GM23338 (cell line): ENCODE data around the gene VEGFA. TPM values are rescaled to one million over a fixed set of nuclear protein-coding genes. Genes with fewer than 3 reads are reported as not detected.

Experiments
- ATAC-seq: fragments of 200-7000 bp; cut with Tn5 transposase; 3 replicates; pipeline ENCODE4 v1.9.1; 2020
- DNase-seq: peaks from one replicate; pipeline ENCODE4 v3.0.0-alpha.2; 2015; ENCODE audit warnings: low spot score
- H2AFZ ChIP-seq: fragments of 200-600 bp; sonication (generic); 2 replicates; pipeline ENCODE4 v1.8.0; 2016; ENCODE audit warnings: antibody characterized with exemption, mild to moderate bottlenecking, moderate library complexity
- H3F3A ChIP-seq: fragments of 200-600 bp; sonication (generic); replicated peaks from 2 replicates; pipeline ENCODE4 v1.8.0; 2017; ENCODE audit warnings: antibody characterized with exemption, mixed run types, low read depth
- H3K27ac ChIP-seq: fragments of 200-600 bp; sonication (generic); 2 replicates; pipeline ENCODE4 v1.6.1; 2016; ENCODE audit warnings: low read depth
- H3K27me3 ChIP-seq: fragments of 200-600 bp; sonication (generic); 2 replicates; pipeline ENCODE4 v1.8.0; 2016; ENCODE audit warnings: mild to moderate bottlenecking, mixed run types, moderate library complexity; ENCODE audit not compliant: insufficient read depth
- H3K36me3 ChIP-seq: fragments of 200-600 bp; sonication (generic); 2 replicates; pipeline ENCODE4 v1.8.0; 2016; ENCODE audit warnings: mild to moderate bottlenecking; ENCODE audit not compliant: insufficient read depth
- H3K4me1 ChIP-seq: fragments of 200-600 bp; sonication (generic); 2 replicates; pipeline ENCODE4 v1.8.0; 2016; ENCODE audit warnings: mild to moderate bottlenecking, moderate library complexity; ENCODE audit not compliant: insufficient read depth
- H3K4me2 ChIP-seq: fragments of 200-600 bp; sonication (generic); 2 replicates; pipeline ENCODE4 v1.7.1; 2017; ENCODE audit warnings: mixed run types
- H3K4me3 ChIP-seq: fragments of 200-600 bp; sonication (generic); 2 replicates; pipeline ENCODE4 v1.6.1; 2016; ENCODE audit warnings: mixed run types
- H3K79me2 ChIP-seq: fragments of 200-600 bp; sonication (generic); replicated peaks from 2 replicates; pipeline ENCODE4 v1.8.0; 2017; ENCODE audit warnings: mild to moderate bottlenecking; ENCODE audit not compliant: insufficient read depth
- H3K9me2 ChIP-seq: fragments of 200-600 bp; sonication (generic); 2 replicates; pipeline ENCODE4 v1.8.0; 2017; ENCODE audit not compliant: insufficient read depth
- H4K20me1 ChIP-seq: fragments of 200-600 bp; sonication (generic); replicated peaks from 2 replicates; pipeline ENCODE4 v1.8.0; 2017; ENCODE audit warnings: mild to moderate bottlenecking; ENCODE audit not compliant: insufficient read depth
- H3K27ac Mint-ChIP-seq: 2 replicates; pipeline ENCODE4 v1.8.0; 2020; ENCODE audit warnings: inconsistent platforms, mild to moderate bottlenecking, moderate library complexity, mixed read lengths
- H3K27me3 Mint-ChIP-seq: 3 replicates; pipeline ENCODE4 v1.8.0; 2022; ENCODE audit warnings: low read depth, mild to moderate bottlenecking, moderate library complexity, mixed read lengths, inconsistent platforms; ENCODE audit not compliant: insufficient read depth, poor library complexity
- H3K36me3 Mint-ChIP-seq: 3 replicates; pipeline ENCODE4 v1.8.0; 2021; ENCODE audit warnings: low read depth, mild to moderate bottlenecking, inconsistent platforms, moderate library complexity, mixed read lengths
- H3K4me1 Mint-ChIP-seq: 3 replicates; pipeline ENCODE4 v1.8.0; 2020; ENCODE audit warnings: mild to moderate bottlenecking, inconsistent platforms, mixed read lengths
- H3K4me3 Mint-ChIP-seq: 3 replicates; pipeline ENCODE4 v1.8.0; 2021; ENCODE audit warnings: moderate library complexity, mild to moderate bottlenecking, inconsistent platforms, mixed read lengths
- H3K9me3 Mint-ChIP-seq: 3 replicates; pipeline ENCODE4 v1.8.0; 2020; ENCODE audit warnings: moderate library complexity, mild to moderate bottlenecking, inconsistent platforms, mixed read lengths
- JUNB ChIP-seq: IDR thresholded peaks from one replicate; pipeline ENCODE4 v1.6.1; 2016; ENCODE audit warnings: antibody characterized with exemption; ENCODE audit not compliant: unreplicated experiment
- NANOG ChIP-seq: IDR thresholded peaks from 2 replicates; pipeline ENCODE4 v1.6.1; 2016; ENCODE audit warnings: antibody characterized with exemption, borderline replicate concordance
- ZNF114 ChIP-seq: fragments of 250-450 bp; sonication (Bioruptor Pico); IDR thresholded peaks from 2 replicates; pipeline ENCODE4 v1.5.0; 2020; ENCODE audit warnings: mild to moderate bottlenecking, moderate library complexity
- polyA plus RNA-seq: library from polyadenylated mRNA; unstranded; fragments of >200 nt; fragmentation: Nextera tagmentation; extraction: Ambion mirVana; gene quantifications from 2 replicates; pipeline ENCODE4 v1.2.1, GENCODE V29; 2016
- total RNA-seq: library from RNA; depleted of rRNA; stranded (reverse); fragments of >200 nt; shearing (Covaris generic); gene quantifications from 2 replicates; pipeline ENCODE4 v1.2.3, GENCODE V29; 2014
- TF ChIP-seq, protein P1 (sequence below): IDR thresholded peaks from 2 replicates; pipeline ENCODE4 v1.6.1; 2016; ENCODE audit warnings: antibody characterized with exemption
- TF ChIP-seq, protein P2 (sequence below): fragments of 250-450 bp; sonication (Bioruptor Pico); IDR thresholded peaks from 2 replicates; pipeline ENCODE4 v1.5.0; 2020; ENCODE audit warnings: mild to moderate bottlenecking, moderate library complexity
- TF ChIP-seq, protein P3 (sequence below), 2 experiments: fragments of 200-600 bp in 1 of 2; sonication (generic) in 1 of 2; conservative IDR thresholded peaks; 2 replicates each; pipeline versions ENCODE4 v1.5.1 to v1.6.1; 2016 to 2017; ENCODE audit warnings: antibody characterized with exemption in 2 of 2, low read depth in 2 of 2, mild to moderate bottlenecking in 2 of 2, moderate library complexity in 1 of 2

The VEGFA gene
- total and polyA plus RNA-seq, 2 experiments from 2014 or later = 10.9 to 61.1 TPM

GRCh38 chr6:43762966-43763695, 6.9 kb upstream of the VEGFA start:
- peaks cover 34% of the 10 kb centered on the region for H3K4me1 Mint-ChIP-seq
- ATAC-seq = no peak

More at GRCh38 chr6:43762966-43763695, 6.9 kb upstream of the VEGFA start:
- no peaks in the 10 kb centered on the region for H3K9me3 Mint-ChIP-seq
- H3K4me3 ChIP-seq = no peak overlapping the region
- no peaks in the 10 kb centered on the region for H3K79me2 ChIP-seq
- no peak for DNase-seq
- H2AFZ ChIP-seq = 0 out of 2 replicates have a peak overlapping the region, but pooled peaks have one; percentile 28
- no peaks in the 10 kb centered on the region for H3K36me3 Mint-ChIP-seq
- H3K27ac Mint-ChIP-seq = no peak overlapping the region
- no peaks in the 10 kb centered on the region for H3K36me3 ChIP-seq
- H3K4me1 ChIP-seq = peaks cover 24% of the 10 kb centered on the region
- peaks cover 9% of the 10 kb centered on the region for H3K27me3 Mint-ChIP-seq
- no peak overlapping the region for H3K4me2 ChIP-seq
- no peak overlapping the region for H3K27ac ChIP-seq
- TF ChIP-seq ZNF114 (CRISPR knock-in tag) (no peak), JUNB (no peak), NANOG (no peak)
- TF ChIP-seq, protein P1, sequence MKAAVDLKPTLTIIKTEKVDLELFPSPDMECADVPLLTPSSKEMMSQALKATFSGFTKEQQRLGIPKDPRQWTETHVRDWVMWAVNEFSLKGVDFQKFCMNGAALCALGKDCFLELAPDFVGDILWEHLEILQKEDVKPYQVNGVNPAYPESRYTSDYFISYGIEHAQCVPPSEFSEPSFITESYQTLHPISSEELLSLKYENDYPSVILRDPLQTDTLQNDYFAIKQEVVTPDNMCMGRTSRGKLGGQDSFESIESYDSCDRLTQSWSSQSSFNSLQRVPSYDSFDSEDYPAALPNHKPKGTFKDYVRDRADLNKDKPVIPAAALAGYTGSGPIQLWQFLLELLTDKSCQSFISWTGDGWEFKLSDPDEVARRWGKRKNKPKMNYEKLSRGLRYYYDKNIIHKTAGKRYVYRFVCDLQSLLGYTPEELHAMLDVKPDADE = no peak
- TF ChIP-seq, protein P2, sequence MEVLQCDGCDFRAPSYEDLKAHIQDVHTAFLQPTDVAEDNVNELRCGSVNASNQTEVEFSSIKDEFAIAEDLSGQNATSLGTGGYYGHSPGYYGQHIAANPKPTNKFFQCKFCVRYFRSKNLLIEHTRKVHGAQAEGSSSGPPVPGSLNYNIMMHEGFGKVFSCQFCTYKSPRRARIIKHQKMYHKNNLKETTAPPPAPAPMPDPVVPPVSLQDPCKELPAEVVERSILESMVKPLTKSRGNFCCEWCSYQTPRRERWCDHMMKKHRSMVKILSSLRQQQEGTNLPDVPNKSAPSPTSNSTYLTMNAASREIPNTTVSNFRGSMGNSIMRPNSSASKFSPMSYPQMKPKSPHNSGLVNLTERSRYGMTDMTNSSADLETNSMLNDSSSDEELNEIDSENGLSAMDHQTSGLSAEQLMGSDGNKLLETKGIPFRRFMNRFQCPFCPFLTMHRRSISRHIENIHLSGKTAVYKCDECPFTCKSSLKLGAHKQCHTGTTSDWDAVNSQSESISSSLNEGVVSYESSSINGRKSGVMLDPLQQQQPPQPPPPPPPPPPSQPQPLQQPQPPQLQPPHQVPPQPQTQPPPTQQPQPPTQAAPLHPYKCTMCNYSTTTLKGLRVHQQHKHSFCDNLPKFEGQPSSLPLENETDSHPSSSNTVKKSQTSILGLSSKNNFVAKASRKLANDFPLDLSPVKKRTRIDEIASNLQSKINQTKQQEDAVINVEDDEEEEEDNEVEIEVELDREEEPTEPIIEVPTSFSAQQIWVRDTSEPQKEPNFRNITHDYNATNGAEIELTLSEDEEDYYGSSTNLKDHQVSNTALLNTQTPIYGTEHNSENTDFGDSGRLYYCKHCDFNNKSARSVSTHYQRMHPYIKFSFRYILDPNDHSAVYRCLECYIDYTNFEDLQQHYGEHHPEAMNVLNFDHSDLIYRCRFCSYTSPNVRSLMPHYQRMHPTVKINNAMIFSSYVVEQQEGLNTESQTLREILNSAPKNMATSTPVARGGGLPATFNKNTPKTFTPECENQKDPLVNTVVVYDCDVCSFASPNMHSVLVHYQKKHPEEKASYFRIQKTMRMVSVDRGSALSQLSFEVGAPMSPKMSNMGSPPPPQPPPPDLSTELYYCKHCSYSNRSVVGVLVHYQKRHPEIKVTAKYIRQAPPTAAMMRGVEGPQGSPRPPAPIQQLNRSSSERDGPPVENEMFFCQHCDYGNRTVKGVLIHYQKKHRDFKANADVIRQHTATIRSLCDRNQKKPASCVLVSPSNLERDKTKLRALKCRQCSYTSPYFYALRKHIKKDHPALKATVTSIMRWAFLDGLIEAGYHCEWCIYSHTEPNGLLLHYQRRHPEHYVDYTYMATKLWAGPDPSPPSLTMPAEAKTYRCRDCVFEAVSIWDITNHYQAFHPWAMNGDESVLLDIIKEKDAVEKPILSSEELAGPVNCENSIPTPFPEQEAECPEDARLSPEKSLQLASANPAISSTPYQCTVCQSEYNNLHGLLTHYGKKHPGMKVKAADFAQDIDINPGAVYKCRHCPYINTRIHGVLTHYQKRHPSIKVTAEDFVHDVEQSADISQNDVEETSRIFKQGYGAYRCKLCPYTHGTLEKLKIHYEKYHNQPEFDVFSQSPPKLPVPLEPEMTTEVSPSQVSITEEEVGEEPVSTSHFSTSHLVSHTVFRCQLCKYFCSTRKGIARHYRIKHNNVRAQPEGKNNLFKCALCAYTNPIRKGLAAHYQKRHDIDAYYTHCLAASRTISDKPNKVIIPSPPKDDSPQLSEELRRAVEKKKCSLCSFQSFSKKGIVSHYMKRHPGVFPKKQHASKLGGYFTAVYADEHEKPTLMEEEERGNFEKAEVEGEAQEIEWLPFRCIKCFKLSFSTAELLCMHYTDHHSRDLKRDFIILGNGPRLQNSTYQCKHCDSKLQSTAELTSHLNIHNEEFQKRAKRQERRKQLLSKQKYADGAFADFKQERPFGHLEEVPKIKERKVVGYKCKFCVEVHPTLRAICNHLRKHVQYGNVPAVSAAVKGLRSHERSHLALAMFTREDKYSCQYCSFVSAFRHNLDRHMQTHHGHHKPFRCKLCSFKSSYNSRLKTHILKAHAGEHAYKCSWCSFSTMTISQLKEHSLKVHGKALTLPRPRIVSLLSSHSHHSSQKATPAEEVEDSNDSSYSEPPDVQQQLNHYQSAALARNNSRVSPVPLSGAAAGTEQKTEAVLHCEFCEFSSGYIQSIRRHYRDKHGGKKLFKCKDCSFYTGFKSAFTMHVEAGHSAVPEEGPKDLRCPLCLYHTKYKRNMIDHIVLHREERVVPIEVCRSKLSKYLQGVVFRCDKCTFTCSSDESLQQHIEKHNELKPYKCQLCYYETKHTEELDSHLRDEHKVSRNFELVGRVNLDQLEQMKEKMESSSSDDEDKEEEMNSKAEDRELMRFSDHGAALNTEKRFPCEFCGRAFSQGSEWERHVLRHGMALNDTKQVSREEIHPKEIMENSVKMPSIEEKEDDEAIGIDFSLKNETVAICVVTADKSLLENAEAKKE (CRISPR knock-in tag) = no peak
- TF ChIP-seq, protein P3, sequence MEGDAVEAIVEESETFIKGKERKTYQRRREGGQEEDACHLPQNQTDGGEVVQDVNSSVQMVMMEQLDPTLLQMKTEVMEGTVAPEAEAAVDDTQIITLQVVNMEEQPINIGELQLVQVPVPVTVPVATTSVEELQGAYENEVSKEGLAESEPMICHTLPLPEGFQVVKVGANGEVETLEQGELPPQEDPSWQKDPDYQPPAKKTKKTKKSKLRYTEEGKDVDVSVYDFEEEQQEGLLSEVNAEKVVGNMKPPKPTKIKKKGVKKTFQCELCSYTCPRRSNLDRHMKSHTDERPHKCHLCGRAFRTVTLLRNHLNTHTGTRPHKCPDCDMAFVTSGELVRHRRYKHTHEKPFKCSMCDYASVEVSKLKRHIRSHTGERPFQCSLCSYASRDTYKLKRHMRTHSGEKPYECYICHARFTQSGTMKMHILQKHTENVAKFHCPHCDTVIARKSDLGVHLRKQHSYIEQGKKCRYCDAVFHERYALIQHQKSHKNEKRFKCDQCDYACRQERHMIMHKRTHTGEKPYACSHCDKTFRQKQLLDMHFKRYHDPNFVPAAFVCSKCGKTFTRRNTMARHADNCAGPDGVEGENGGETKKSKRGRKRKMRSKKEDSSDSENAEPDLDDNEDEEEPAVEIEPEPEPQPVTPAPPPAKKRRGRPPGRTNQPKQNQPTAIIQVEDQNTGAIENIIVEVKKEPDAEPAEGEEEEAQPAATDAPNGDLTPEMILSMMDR (conservative IDR thresholded peaks at IDR 0.05; ENCODE audit: low read depth in 2 of 2) = peak; percentile 25 to 50
- 0 out of 2 replicates have a peak, but pooled peaks cover 3% of the 10 kb centered on the region for H3K9me2 ChIP-seq
- H3F3A ChIP-seq = no peaks in the 10 kb centered on the region
- H3K4me3 Mint-ChIP-seq = no peak overlapping the region
- H4K20me1 ChIP-seq = no peaks in the 10 kb centered on the region
- no peaks in the 10 kb centered on the region for H3K27me3 ChIP-seq
